Ureter (tissue), 1 donor: ENCODE results near the gene TWNK. TPM values are rescaled to one million over a fixed set of nuclear protein-coding genes. Genes with fewer than 3 reads are reported as not detected.
"Not testable (repeated sequence)": the region's sequence is repeated elsewhere in the genome, so short reads cannot be mapped to it uniquely, and the experiment has no call there.

Experiments used
- DNase-seq: peaks from one replicate; pipeline ENCODE4 v3.0.0-alpha.2; 2020; ENCODE audit warnings: low spot score
- total RNA-seq: library from RNA; stranded (reverse); gene quantifications from one replicate; pipeline ENCODE4 v1.2.4, GENCODE V29; 2023
- donor health status: DM: yes; HTN: yes; CAD: no.

TWNK gene
- total RNA-seq, 1 donor from 2014 or later: 13.7 TPM

GRCh38 chr10:100972904-100973535 lies 14.3 kb upstream of the TWNK start:
- DNase-seq: no peak

- DNase-seq: not testable (repeated sequence)
These were observed 11.9 kb upstream of the TWNK start for GRCh38 chr10:100975397-100975796.

DNA sequence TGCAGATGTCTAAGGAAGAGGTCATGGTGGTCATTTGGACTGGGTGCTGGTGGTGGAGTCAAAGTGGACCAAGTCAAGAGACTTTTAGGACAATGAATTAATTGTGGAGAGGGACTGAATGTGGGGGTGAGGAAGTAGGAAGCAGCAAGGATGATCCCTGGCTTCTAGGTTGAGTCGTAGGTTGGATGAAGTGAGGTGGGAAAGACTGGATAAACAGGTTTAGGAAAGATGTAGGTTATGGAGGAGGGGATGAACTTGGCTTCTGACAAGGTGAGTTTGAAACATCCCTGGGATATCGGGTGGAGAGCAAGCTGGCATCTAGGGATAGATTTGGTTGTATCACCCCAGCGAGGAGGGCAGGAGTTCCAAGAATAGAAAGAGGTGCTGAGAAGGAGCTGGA lies 10.4 kb upstream of the TWNK start:
- DNase-seq: no peak

- DNase-seq: no peak
These were observed 9.9 kb upstream of the TWNK start for GRCh38 chr10:100977436-100977835.

DNA sequence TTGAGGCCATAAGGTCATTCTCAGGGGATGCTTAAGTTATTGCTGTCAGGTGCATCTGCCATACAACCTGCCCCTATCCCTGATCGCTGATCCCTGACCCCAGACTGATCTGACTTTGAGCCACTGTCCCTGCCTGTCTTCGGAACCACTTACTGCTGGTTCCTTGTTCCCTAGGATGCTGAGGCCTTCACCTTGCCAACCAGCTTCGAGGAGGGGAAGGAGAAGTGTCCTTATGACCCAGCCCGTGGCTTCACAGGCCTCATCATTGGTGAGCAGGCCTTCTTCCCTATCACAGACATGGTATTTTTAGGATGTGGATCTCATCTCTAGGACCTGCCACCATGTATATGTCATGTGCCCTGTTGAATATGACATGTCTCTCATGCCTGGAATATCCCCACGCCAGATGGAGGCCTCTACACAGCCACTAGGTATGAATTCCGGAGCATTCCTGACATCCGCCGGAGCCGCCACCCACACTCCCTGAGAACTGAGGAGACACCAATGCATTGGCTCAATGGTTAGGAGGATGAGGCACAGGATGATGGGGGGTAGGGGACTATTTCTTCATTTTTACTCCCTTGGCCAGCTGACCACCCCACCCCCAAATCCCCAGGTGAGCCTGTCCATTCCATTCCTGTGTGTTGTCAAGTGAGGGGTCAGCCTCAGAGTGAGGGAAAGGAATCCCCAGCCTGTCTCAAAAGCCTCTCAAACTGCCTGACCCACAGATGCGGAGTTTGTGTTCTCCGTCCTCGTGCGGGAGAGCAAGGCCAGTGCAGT lies 9.0 kb upstream of the TWNK start:
- no peak for DNase-seq

DNA sequence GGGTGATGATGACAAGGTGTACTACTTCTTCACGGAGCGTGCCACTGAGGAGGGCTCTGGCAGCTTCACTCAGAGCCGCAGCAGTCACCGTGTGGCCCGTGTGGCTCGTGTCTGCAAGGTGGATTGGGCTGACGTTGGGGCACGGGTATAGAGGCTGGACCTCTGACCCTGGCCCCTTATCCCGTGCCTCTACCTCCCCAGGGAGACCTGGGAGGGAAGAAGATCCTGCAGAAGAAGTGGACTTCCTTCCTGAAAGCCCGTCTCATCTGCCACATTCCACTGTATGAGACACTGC lies 8.5 kb upstream of the TWNK start:
- DNase-seq: no peak

- no peak for DNase-seq
These were observed 7.5 kb upstream of the TWNK start for GRCh38 chr10:100979791-100980272.

GRCh38 chr10:100980311-100980710 lies 7.0 kb upstream of the TWNK start:
- DNase-seq: no peak

GRCh38 chr10:100980711-100981110 lies 6.6 kb upstream of the TWNK start:
- no peak for DNase-seq

- no peak for DNase-seq
These were observed 6.1 kb upstream of the TWNK start for GRCh38 chr10:100981178-100981772.

DNA sequence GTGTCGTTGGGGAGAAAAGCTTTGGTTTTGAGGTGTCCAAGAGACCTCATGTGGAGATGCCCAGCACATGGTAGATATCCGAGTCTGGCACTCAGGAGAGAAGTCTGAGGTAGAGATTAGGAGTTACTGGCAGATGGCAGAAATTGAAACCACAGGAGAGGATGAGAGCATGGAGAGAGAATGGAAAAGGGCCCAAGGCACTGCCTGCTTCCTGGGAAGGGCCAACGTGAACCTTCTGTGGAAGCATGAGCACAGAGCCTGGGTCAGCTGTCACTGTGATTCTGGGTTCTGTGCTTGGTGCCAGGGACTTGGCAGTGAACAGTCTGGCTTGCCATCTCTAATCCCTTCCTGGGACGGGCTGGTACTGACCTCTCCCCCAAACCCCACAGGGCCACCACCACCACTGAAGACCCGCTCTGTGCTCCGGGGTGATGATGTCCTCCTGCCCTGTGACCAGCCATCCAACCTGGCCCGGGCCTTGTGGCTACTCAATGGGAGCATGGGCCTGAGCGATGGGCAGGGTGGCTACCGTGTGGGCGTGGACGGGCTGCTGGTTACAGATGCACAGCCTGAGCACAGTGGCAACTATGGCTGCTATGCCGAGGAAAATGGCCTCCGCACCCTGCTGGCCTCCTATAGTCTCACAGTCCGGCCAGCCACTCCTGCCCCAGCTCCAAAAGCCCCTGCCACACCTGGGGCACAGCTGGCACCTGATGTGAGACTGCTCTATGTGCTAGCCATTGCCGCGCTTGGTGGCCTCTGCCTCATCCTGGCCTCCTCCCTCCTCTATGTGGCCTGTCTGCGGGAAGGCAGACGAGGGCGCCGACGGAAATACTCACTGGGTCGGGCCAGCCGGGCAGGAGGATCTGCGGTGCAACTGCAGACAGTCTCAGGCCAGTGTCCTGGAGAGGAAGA lies 4.2 kb upstream of the TWNK start:
- no peak for DNase-seq

DNA sequence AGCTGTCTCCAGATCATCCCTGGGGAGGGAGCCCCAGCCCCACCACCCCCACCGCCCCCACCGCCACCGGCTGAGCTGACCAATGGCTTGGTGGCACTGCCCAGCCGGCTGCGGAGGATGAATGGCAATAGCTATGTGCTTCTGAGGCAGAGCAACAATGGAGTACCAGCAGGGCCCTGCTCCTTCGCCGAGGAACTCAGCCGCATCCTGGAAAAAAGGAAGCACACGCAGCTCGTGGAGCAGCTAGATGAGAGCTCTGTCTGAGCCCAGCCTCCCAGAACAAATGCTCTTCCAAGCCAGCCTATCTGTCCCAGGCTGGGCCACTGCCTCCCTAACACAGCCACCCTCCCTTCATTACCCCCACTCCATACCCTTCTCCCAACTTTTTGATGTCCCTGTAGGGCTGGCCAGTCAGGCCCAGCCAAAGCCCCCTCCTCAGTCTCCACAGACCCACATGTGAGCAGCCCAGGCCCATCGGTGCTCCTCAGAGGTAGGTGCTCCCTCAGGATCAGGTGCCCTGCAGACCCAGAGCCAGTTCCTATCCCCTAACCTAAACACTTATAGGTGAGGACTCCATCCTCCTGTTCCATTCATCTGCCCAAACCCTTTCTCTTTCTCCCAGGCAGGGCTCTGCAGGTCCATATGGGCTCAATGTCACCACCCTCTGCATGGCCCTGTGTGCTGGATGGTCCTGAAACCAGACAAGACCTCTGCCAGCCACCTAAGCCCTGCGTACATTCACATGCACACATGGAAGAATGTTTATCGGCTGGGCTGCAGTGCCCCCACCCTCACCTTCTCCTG lies 3.3 kb upstream of the TWNK start:
- DNase-seq: peak; percentile 23

DNA sequence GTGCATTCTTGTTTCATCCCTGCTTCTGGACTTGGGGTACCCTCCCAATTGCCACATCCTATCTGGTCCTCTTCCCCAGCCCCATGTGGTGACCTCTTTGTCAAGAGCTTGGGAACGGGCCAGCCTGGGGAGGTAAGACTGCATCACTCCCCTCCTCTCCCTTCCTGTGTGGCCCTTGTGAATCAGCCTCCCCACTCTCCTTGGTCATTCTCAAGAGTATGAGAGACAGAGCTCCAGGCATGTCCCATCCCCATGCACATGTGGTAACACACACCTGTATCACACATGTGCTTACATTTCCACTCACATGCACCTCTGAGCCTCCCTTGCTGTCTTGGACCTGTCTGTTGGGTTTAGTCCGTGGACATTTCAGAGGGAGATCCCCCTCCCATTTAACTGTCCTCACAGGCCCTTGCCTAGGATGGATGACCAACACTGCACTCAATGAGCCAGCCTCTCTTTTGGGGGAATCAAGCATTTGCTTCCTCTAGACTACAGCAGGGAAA lies 2.6 kb upstream of the TWNK start:
- DNase-seq: no peak

DNA sequence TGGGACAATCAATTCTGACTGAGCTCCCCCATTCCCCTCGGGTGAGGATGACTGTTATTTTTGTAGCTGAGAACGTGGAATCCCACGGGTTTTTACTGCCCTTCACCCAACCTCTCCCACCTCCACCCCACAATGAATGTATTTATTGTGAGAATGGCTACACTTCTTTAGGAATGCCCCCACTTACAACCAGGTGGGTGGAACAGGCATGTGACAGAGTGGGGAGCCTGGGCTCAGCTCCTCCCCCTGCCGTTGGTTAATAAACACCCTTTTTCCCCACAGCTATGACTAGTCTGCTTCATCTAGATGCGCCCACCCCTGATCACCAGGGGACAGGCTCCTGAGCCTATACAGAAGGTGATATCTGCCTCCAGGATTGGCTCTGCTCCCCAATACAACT lies 2.0 kb upstream of the TWNK start:
- DNase-seq: no peak

DNA sequence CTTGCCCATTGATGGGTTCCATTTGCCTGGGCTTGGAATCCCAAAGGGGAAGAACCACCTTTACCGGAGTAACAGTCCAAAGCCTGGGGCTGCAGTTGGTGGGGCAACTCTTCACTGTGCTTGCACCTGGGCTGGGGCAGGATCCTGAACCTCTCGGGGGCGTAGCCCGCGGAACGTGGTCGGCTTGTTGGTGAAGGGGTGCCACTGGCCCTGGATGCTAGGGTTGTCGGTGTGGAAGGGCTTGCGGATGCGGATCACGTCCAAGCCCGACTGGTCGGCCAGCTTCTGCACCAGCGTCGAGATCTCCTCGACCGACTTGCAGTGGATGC lies 756 bp upstream of the TWNK start:
- DNase-seq: no peak

GRCh38 chr10:100987685-100988049 lies 324 bp downstream of the TWNK start:
- no peak for DNase-seq

GRCh38 chr10:100988166-100988565 lies 823 bp downstream of the TWNK start:
- DNase-seq: no peak

DNA sequence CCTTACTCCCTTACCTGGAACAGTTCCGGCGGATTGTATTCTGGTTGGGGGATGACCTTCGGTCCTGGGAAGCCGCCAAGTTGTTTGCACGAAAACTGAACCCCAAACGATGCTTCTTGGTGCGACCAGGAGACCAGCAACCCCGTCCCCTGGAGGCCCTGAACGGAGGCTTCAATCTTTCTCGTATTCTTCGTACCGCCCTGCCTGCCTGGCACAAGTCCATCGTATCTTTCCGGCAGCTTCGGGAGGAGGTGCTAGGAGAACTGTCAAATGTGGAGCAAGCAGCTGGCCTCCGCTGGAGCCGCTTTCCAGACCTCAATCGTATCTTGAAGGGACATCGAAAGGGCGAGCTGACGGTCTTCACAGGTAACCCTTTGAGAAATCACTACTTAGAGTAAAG lies 1.7 kb downstream of the TWNK start:
- no peak for DNase-seq

DNA sequence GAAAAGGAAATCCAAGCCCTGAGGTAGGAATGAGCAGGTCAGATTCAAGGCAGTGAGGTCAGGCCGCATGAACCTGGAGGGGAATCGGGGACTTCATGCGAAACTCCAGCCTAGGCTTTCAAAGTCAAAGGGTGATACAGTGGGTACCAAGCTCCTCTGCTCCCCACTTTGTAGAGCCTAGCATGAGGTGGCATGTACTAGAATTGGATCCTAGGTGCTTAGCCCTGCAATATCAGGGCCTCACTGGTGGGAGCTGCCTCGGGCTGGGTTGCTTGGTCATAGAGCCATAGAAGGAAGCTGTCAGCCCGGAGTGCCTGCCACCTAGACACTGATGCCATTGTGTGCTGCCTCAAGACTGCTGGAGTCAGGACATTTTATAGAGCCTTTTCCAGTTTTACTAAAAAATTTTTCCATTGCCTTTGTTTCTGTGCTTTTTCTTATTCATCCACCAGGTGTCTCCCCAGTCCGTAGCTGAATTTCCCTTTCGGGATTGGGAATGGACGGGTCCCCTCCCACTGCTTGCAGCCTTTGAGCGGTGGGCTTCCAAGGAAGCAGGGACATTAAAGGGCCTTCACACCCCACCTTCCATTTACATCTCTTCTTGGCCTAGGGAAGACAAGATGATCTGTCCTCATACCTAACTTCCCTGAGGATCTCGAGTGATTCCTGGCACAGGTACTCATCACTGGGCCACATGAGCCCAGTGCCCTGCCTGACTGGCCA lies 6.8 kb downstream of the TWNK start:
- no peak for DNase-seq

DNA sequence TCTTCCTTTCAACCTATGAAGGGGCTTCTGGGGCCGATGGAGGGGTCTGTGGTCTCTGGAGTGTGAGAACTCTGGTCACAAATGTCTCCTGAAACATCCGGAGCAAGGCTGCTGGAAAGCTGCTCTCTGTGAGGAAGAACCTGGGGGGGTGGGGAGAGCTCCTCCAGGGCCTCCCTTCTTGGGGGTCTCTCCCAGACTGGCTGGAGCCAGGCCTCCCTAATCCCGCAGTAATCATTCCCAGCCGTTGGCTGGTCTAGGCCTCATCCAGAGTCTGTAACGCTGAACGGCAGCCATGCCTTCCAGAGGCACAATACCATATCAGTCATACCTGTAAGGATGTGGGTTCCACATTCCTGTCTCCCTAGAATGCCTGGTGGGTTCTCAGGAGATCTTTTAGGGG lies 7.8 kb downstream of the TWNK start:
- no peak for DNase-seq
